ENCODE results near the gene MAPT.

Gene MAPT

DNA sequence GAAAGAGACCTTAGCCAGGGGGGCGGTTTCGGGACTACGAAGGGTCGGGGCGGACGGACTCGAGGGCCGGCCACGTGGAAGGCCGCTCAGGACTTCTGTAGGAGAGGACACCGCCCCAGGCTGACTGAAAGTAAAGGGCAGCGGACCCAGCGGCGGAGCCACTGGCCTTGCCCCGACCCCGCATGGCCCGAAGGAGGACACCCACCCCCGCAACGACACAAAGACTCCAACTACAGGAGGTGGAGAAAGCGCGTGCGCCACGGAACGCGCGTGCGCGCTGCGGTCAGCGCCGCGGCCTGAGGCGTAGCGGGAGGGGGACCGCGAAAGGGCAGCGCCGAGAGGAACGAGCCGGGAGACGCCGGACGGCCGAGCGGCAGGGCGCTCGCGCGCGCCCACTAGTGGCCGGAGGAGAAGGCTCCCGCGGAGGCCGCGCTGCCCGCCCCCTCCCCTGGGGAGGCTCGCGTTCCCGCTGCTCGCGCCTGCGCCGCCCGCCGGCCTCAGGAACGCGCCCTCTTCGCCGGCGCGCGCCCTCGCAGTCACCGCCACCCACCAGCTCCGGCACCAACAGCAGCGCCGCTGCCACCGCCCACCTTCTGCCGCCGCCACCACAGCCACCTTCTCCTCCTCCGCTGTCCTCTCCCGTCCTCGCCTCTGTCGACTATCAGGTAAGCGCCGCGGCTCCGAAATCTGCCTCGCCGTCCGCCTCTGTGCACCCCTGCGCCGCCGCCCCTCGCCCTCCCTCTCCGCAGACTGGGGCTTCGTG is at the start of gene MAPT:
MAPT (plus strand) TSS at position 533 of the 763 bp plus-strand sequence. CDS start 67,784 bp downstream, outside the sequence.
- peak; percentile 75 for DNase-seq (ENCODE audit: low spot score)

DNA sequence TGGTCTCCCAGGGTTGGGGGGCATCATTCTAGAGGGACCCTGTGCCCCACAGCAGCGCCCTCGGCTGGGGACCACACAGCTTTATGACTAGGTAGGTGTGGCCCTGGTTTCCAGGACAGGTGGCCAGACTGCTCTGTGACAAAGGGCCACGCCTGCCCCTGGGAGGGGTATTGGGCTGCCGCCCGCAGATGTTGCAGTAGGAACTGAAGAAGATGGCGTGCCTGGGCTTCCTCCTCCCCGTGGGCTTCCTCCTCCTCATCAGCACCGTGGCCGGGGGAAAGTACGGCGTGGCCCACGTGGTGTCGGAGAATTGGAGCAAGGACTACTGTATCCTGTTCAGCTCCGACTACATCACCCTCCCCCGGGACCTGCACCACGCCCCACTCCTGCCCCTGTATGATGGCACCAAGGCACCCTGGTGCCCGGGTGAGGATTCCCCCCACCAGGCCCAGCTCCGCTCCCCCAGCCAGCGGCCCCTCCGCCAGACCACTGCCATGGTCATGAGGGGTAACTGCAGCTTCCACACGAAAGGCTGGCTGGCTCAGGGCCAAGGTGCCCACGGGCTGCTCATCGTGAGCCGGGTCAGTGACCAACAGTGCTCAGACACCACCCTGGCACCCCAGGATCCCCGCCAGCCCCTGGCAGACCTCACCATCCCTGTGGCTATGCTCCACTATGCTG is 49.5 kb upstream of the MAPT start, which contains the start of gene SPPL2C:
SPPL2C (plus strand) TSS at position 187 of the 681 bp plus-strand sequence; CDS start at position 213, 26 bp downstream.
- DNase-seq (ENCODE audit: low spot score), result no peak

DNA sequence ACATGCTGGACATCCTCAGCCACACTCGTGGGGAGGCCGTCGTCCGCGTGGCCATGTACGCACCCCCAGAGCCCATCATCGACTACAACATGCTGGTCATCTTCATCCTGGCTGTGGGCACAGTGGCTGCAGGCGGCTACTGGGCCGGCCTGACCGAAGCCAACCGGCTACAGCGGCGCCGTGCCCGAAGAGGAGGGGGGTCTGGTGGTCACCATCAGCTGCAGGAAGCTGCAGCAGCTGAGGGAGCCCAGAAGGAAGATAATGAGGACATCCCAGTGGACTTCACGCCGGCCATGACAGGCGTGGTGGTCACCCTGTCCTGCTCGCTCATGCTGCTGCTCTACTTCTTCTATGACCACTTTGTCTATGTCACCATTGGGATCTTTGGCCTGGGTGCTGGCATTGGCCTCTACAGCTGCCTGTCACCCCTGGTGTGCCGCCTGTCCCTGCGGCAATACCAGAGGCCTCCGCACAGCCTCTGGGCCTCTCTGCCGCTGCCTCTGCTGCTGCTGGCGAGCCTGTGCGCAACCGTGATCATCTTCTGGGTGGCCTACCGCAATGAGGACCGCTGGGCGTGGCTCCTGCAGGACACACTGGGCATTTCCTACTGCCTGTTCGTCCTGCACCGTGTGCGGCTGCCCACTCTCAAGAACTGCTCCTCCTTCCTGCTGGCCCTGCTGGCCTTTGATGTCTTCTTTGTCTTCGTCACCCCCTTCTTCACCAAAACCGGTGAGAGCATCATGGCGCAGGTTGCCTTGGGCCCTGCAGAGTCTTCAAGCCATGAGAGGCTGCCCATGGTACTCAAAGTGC is 48.8 kb upstream of the MAPT start:
- no peak for DNase-seq (ENCODE audit: low spot score)

DNA sequence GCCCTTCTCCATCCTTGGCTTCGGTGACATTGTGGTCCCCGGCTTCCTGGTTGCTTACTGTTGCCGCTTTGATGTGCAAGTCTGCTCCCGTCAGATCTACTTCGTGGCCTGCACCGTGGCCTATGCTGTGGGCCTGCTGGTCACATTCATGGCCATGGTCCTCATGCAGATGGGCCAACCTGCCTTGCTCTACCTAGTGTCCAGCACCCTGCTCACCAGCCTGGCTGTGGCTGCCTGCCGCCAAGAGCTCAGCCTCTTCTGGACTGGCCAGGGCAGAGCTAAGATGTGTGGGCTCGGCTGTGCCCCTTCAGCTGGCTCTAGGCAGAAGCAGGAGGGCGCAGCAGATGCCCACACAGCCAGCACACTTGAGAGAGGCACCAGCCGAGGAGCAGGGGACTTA is 48.1 kb upstream of the MAPT start:
- DNase-seq (ENCODE audit: low spot score), result no peak

DNA sequence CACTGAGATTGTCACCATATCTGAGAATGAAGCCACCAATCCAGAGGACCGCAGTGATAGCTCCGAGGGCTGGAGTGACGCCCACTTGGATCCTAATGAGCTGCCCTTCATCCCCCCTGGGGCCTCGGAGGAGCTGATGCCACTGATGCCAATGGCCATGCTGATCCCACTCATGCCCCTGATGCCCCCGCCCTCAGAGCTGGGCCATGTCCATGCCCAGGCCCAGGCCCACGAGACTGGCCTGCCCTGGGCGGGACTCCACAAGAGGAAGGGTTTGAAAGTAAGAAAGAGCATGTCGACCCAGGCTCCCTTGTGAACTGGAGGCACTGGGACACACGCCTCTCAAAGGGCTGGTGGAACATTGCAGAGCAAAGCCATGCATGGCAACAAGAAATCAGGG is 47.7 kb upstream of the MAPT start:
- DNase-seq (ENCODE audit: low spot score), result no peak

DNA sequence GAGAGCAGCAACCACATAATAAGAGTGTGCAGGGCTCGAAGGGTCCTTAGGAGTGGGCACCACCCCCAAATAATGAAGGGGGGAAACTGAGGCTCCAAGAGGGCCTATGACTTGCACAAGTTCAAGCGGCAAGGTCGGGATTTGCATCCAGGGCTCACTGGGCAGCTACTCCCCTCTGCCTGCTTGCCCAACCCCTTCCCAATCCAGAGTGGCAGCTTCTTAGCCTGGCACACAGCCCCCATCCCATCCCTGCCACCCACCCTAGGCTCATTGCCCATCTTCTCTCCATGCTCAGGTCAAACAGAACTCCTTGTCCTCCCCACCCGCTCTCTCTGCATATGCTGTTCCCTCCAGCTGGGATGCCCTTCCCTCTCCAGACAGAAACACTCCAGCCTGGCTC is 47.3 kb upstream of the MAPT start:
- no peak for DNase-seq (ENCODE audit: low spot score)

DNA sequence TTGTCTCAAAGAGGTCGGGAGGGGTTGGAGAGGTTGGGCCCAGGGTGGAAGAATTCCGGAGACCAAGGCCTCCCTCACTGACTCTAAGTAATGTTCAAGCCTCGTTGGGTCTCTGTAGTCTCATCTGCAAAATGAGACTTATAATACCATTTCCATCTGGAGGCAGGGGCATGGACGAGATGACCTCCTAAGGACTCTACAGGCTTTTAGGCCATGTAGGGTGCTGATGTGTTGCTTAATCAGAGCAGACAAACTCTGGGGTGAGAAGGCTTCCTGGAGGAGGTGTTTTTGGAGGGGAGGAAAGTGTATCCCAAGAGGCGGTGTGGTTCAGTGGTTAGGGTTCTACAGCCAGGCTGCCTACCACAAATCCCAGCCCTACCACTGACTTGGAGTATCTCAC is 46.6 kb upstream of the MAPT start:
- no peak for DNase-seq (ENCODE audit: low spot score)

DNA sequence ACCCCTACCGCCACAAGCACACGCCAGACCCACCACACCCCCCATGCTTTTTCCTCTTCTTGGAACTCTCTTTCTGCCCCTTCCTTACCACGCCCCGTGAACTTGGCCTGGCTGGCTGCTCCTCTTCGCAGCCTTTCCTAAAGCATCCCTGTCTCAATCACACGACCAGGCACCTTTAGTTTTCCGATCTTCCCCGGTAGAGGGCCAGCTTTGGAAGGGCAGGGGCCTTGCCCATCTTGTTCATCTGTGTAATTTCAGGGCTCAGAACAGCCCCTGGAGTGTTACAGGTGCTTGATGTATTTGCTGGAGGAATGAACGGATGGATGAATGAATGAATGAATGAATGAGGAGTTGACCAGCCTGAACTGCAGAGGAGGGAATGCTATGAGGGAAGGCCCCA is 45.9 kb upstream of the MAPT start:
- DNase-seq (ENCODE audit: low spot score), result no peak

DNA sequence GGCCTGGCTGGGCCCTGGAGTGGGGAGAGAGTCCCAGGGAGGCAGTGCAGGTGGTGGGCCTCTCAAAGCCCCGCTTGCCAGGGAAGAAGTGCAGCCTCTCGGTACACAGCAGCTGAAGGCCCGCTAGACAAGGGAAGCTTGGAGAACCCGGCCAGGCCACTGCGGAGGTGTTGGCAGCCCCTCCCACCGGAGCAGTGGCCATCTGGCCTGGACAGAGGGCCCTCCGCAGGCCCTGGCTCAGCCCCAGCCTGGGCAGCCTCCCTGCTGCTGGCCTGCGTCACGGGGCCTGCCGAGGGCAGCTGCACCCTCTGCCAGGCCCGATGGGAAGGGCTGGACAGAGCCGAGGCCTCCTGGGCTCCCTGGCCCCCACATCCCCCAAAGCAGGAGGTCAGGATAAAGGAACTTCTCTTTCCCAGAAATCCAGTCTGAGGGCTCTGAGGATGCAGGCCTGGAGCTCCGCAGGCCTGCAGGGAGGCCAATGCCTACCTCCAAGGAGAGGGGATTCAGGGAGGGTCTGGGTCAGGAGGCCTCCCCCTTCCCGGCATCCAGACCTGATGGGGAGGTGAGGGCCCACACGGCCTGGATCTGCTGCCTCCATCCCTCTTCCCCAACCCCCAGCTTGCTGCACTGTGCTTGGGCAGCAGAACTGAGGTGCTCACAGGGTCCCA is 45.4 kb upstream of the MAPT start:
- DNase-seq (ENCODE audit: low spot score), result no peak

DNA sequence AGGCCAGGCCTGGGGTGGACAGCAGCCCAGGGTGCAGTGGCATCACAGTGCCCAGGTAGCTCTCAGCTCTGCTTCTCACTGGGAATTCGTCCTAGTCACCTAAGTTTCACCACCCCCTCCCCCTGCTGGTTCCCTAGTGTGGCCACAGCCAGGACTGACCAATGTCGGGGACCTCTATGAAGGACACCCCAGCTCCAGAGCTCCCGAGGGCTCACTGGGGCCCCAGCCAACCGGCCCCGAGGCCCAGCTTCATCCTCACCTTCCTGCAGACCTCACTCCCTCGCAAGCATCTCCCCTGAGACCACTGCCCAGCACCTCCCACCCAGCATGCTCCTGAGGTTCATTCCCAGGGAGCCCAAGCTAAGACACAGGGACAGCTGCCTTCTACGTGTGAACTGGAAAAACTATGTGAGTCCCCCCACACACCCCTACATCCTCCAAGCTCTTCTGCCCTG is 44.8 kb upstream of the MAPT start:
- no peak for DNase-seq (ENCODE audit: low spot score)

DNA sequence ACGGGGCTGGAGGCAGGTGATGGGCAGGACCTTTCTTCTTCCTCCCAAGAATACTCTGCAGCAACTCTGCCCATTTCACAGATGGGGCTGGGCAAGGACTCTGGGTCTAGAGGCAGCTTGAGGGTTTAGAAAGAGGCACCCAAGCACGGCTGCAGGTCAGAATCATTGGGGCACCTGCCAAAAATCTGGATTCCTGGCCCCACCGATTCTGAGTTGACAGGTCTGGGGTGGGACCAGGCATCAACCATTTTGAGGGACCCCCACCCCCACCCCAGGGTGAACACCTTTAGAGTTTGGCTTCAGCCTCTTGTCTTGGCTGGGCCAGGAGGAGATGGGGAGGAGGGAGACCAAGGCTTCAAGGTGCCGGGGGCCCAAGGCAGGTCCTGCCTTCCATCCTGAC is 44.3 kb upstream of the MAPT start:
- no peak for DNase-seq (ENCODE audit: low spot score)

DNA sequence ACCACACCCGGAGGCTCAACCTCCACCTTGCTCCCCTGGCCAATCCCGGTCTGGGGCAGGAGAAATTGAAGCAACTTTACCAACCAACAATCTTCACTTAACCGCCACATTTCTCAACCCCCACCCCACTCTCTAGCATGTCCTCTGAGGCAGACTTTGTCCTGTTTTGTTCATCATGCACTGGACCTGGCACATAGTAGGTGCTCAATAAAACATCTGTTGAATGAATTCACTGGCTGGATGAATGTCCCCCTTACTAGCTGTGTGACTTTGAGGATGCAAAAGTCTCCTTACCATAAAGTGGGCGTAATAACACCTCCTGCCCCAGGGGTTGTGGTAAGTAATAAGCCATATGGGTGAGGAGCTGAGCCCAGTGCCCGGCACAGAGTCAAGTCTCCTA is 43.9 kb upstream of the MAPT start:
- DNase-seq (ENCODE audit: low spot score), result no peak

DNA sequence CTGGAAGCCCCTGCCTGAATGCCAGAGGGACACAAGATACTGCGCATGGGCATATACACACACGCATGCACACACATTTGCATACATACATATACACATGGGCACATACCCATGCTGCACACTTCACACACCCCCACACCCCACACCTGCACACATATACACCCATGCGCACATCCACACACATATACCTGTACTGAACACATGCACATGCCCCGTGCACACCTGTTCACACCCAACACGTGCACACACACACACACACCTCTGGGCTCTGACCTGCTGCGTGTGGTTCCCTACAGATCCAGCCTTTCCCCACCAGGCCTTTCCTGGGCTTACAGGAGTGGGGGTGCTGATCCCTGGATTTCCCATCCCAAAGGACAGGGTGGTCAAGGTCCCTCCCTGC is 43.3 kb upstream of the MAPT start:
- no peak for DNase-seq (ENCODE audit: low spot score)

DNA sequence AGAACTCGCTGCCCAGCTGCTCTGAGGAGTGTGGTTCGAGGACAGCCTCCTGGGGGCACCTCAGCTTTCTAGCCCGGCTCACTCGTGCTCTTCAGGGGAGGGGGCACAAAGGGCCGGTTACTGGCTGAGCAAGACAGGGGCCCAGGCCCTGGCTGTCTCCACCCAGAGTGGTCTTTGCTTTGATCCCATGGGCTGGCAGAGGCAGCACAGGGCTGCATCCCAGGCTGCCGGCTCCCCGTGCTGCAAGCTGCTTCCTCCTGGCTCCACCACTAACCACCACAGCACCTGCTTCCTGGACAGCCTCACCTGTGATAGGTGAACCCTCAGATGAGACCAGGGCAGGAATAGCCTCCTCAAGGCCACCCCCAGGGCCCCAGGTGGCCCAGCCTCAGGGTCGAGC is 42.9 kb upstream of the MAPT start:
- DNase-seq (ENCODE audit: low spot score), result no peak

DNA sequence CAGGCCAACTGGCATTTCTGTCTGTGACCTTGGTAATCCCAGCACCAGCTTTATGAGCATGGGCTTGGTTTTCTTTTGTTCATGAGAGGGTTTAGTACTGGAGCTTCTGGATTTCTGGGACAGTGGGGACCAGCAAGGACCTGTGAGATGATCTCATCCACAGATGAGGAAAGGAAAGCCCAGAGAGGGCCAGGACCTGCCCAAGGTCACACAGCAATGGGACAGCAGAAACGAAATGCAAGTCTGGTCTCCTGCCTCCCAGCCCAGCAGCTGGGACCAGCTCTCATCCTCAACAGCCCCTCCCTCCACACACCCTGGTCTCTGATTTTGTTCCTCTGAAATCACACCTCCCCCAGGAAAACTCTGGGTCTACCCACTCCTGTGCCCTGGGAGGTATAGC is 42.5 kb upstream of the MAPT start:
- DNase-seq (ENCODE audit: low spot score), result no peak

DNA sequence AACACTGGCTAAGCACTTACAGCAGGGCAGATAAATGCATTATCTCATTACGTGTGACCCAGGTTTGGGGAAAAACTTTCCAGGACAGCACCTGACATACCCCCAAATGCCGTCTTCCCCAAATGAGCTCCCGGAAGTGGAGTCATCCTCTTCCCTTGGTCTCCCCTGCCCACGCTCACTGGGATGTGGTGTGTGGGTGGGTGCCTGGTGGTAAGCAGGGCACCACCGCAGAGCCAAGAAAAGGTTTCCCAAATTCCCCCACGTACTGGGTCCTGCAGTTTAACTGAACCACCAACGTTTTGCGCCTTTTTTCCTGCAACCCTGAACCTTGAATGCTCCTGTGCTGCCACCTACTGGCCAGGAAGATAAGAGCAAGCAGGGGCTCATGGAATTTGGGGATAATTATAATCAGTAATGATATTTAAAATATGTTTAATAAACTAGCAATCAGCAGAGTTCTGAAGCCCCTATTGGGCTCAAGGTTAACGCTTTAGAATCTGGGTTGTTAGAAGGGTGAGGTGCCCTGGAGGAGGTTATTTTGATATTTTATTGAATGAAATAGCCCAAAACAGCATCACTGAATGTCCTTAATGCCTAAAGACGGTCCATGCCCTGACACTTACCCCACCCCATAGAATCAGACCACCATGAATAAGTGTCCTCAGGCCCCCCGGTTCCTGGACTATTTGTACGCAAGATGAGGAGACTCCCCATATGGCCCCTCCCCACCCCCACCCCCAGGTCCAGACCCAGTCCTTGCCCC is 41.6 kb upstream of the MAPT start:
- DNase-seq (ENCODE audit: low spot score), result peak; percentile 54

DNA sequence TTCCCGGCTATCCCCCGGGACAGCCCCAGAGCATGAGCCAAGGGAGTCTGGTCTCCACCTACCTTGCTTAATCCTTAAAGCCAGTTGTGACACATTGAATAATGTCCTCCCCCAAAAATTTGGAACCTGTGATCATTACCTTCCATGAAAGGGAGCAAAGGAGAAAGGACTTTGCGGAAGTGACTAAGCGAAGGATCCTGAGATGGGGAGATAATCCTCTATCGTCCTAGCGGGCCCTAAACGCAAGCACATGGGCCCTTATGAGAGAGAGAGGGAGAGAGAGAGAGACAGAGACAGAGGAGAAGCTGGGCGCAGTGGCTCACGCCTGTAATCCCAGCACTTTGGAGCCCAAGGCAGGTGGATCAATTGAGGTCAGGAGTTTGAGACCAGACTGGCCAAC is 40.1 kb upstream of the MAPT start:
- DNase-seq (ENCODE audit: low spot score), result no peak

DNA sequence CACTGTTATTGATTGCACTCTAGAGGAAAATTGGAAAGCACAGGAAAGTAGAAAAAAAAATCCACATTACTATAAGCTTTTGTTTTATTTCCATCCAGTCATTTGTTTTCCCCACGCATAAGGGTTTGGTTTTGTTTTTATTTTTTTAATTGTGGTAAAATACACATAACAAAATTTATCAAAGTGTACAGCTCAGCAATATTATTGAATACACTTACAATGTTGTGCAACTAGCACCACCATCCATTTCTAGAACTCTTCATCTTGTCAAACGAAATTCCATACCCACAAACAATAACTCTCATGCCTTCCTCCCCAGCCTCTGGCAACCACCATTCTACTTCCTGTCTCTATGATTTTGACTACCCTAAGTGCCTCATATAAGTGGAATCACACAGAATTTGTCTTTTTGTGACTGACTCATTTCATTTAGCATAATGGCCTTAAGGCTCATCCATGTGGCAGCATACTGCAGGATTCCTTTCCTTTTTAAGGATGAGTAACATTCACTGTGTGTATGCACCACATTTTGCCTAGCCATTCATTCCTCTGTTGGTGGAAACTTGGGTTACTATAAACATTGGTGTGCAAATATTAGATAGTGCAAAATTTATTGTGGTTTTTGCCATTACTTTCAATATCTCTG is 38.5 kb upstream of the MAPT start:
- DNase-seq (ENCODE audit: low spot score), result no peak

DNA sequence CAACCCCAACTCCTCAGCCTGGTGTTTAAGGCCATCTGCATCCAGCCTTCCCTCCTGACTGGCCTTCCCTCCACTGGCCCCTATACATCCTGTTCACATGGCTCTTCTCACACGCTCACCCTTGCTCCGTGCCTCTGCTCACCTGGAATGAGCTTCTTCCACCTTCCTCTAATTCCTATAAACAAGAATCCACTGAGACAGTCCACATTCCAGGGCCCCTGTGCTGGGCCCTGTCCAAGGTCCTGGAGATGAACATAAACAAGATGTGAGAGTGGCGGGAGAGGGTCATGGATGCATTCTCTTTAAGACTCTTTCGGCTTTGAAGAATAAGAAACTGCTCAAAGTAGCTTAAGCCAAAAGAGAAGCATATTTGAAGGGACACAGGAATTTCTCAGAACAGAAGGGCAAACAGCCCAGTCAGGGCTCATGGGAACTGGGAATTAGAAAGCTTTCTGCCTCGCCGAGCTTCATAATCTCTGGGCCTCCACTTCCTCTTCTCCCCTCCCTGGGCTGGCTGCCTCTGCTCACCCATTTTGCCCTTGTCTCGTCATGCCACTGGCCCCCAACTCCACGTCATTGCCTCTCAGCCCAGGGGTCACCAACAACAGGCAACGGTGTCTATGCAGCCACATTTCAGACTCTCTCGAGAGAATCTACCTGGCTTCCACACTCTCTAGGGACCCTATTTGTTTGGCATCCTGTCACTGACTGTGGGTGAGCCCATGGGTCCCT is 36.2 kb upstream of the MAPT start:
- no peak for DNase-seq (ENCODE audit: low spot score)

DNA sequence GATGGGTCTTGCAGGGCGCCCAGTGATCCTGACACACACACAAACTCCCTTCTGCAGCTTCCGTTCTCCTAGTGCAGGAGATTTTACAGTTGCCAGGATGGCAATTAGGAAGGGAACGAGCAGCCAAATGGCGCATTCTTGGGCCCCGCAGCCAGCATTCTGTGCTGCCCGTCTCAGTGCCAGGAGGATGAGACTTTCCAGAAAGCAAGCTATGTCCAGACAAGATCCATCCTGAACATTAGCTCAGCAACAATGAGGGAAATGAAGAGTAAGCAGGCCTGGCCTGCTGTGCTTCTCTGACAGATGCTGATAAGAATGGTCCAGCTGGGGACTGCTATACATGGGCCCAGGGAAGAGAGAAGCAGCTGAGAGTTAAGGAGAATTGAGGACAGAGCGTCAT is 33.2 kb upstream of the MAPT start:
- no peak for DNase-seq (ENCODE audit: low spot score)
